Prostate gland (tissue), 2 donors: ENCODE measurements around the gene SNX21. TPM values are rescaled to one million over a fixed set of nuclear protein-coding genes. Genes with fewer than 3 reads are reported as not detected.

Source experiments
- DNase-seq: peaks from one replicate; pipeline ENCODE4 v3.0.0-alpha.2; 2019; ENCODE audit warnings: low spot score
- H3K27ac ChIP-seq, 2 donors: fragments of 200-600 bp; sonication (generic); 2 replicates each; pipeline ENCODE4 v1.5.1; 2017 to 2019
- H3K27me3 ChIP-seq: fragments of 200-600 bp; sonication (generic); replicated peaks from 2 replicates; pipeline ENCODE4 v1.5.1; 2019; ENCODE audit not compliant: insufficient read depth
- H3K36me3 ChIP-seq, 2 donors: fragments of 200-600 bp; sonication (generic); 1 replicate in 1 of 2; 2 replicates in 1 of 2; pipeline versions ENCODE4 v1.5.1 to v1.8.1; 2017 to 2019
- H3K4me1 ChIP-seq: fragments of 200-600 bp; sonication (generic); replicated peaks from 2 replicates; pipeline ENCODE4 v1.5.1; 2019
- H3K4me3 ChIP-seq, 2 donors: fragments of 200-600 bp; sonication (generic); 2 replicates each; pipeline ENCODE4 v1.5.1; 2017 to 2019
- H3K9me3 ChIP-seq: fragments of 200-600 bp; sonication (generic); 2 replicates; pipeline ENCODE4 v1.5.1; 2017
- CTCF ChIP-seq, 4 experiments: fragments of 200-600 bp in 2 of 4; fragments of 450-650 bp in 2 of 4; sonication (generic) in 2 of 4; IDR thresholded peaks; 1 replicate in 3 of 4; 2 replicates in 1 of 4; pipeline ENCODE4 v1.5.1; 2016 to 2019; ENCODE audit warnings: antibody characterized with exemption in 4 of 4, mild to moderate bottlenecking in 2 of 4, moderate library complexity in 2 of 4
- POLR2A ChIP-seq: fragments of 450-650 bp; IDR thresholded peaks from one replicate; pipeline ENCODE4 v1.6.1; 2016; ENCODE audit warnings: antibody characterized with exemption, mild to moderate bottlenecking
- POLR2AphosphoS5 ChIP-seq: sonication (generic); formaldehyde crosslinking; IDR thresholded peaks from one replicate; pipeline ENCODE4 v1.6.1; 2017; ENCODE audit warnings: antibody characterized with exemption
- WGBS: methylation state at CpG from one replicate; pipeline ENCODE4 v1.1.5; 2018; 5-methylcytosine and 5-hydroxymethylcytosine counted together
- intact Hi-C: fragments of 100-400 bp; cut with DNase I; formaldehyde crosslinking; loops from one replicate; pipeline ENCODE4 v1.14.2; 2022
- total RNA-seq, 2 donors: library from RNA; depleted of rRNA; stranded (reverse); fragments of >200 nt; gene quantifications; one replicate each; pipeline ENCODE4 v1.1.0, GENCODE V29; 2016

Gene SNX21
- total RNA-seq, 2 donors from 2014 or later: 60.4 to 68.4 TPM

- no peaks in the 10 kb centered on the region for H3K27me3 ChIP-seq
- intact Hi-C loops: no loop called here
- WGBS: 69% methylated on average over 3 of the region's 3 CpGs
Observed at GRCh38 chr20:45818239-45818638, 15.4 kb upstream of the SNX21 start.

GRCh38 chr20:45819466-45819865 is 14.1 kb upstream of the SNX21 start:
- WGBS: 93% methylated on average over 4 of the region's 4 CpGs
- H3K4me1 ChIP-seq: no peaks in the 10 kb centered on the region
- intact Hi-C loops: no loop called here
- H3K36me3 ChIP-seq: no peaks in the 10 kb centered on the region
- DNase-seq: no peak
- no peak overlapping the region for H3K27ac ChIP-seq
- no peak for TF ChIP-seq CTCF (IDR thresholded peaks at IDR 0.05)
- no peak for TF ChIP-seq POLR2AphosphoS5
- no peak for TF ChIP-seq POLR2A
- no peaks in the 10 kb centered on the region for H3K27me3 ChIP-seq
- H3K9me3 ChIP-seq: no peaks in the 10 kb centered on the region
- no peak overlapping the region for H3K4me3 ChIP-seq

More at GRCh38 chr20:45818239-45818638, 15.4 kb upstream of the SNX21 start:
- H3K9me3 ChIP-seq: no peaks in the 10 kb centered on the region
- no peak for DNase-seq
- no peak overlapping the region for H3K27ac ChIP-seq
- H3K4me1 ChIP-seq: no peaks in the 10 kb centered on the region
- no peak overlapping the region for H3K4me3 ChIP-seq
- no peak for TF ChIP-seq CTCF (IDR thresholded peaks at IDR 0.05)
- H3K36me3 ChIP-seq: no peaks in the 10 kb centered on the region

GRCh38 chr20:45821947-45822346 is 11.7 kb upstream of the SNX21 start:
- 79% methylated on average over 2 of the region's 2 CpGs for WGBS
- Histone ChIP-seq H3K9me3 (no peaks in the 10 kb centered on the region), H3K36me3 (no peaks in the 10 kb centered on the region), H3K27ac (no peak overlapping the region), H3K4me1 (no peaks in the 10 kb centered on the region), H3K27me3 (no peaks in the 10 kb centered on the region), H3K4me3 (no peak overlapping the region)
- no peak for DNase-seq
- TF ChIP-seq POLR2A (no peak), POLR2AphosphoS5 (no peak), CTCF (IDR thresholded peaks at IDR 0.05) (no peak)
- intact Hi-C loops: loop anchor here (5.0 kb wide), 1 partner anchor 35 kb away; the partner anchor contains the start of genes ACOT8 and ZSWIM3

- peak; percentile 22 for DNase-seq
- Histone ChIP-seq H3K36me3 (no peaks in the 10 kb centered on the region), H3K27me3 (no peaks in the 10 kb centered on the region), H3K4me1 (no peaks in the 10 kb centered on the region), H3K9me3 (no peaks in the 10 kb centered on the region), H3K4me3 (peak overlapping the region in 1 of 2 donors; percentile 4), H3K27ac (no peak overlapping the region)
- WGBS: 5% methylated on average over 21 of the region's 24 CpGs
- intact Hi-C loops: loop anchor here (5.0 kb wide), 1 partner anchor 34 kb away; the partner anchor contains the start of genes ACOT8 and ZSWIM3
- TF ChIP-seq CTCF (IDR thresholded peaks at IDR 0.05): no peak
- TF ChIP-seq POLR2AphosphoS5: no peak
- no peak for TF ChIP-seq POLR2A
Observed at GRCh38 chr20:45822857-45823256, 10.7 kb upstream of the SNX21 start.

- Histone ChIP-seq H3K36me3 (no peaks in the 10 kb centered on the region), H3K27ac (no peak overlapping the region), H3K9me3 (no peaks in the 10 kb centered on the region), H3K4me1 (no peaks in the 10 kb centered on the region), H3K27me3 (no peaks in the 10 kb centered on the region), H3K4me3 (no peak overlapping the region)
- TF ChIP-seq CTCF (IDR thresholded peaks at IDR 0.05) (peak in 2 of 4 experiments; percentile 33 to 46), POLR2A (no peak)
- intact Hi-C loops: loop anchor here (5.0 kb wide), 1 partner anchor 33 kb away; the partner anchor contains the start of genes ACOT8 and ZSWIM3
- DNase-seq: peak; percentile 13
- WGBS: 19% methylated on average over 57 of the region's 57 CpGs
Observed at GRCh38 chr20:45823949-45824835, 9.4 kb upstream of the SNX21 start.
